ENCODE measurements around the gene STING1. TPM values are rescaled to one million over a fixed set of nuclear protein-coding genes. Genes with fewer than 3 reads are reported as not detected.
"Not testable (repeated sequence)": the region's sequence is repeated elsewhere in the genome, so short reads cannot be mapped to it uniquely, and the experiment has no call there.

Gene STING1
- polyA plus RNA-seq, 1 donor from 2014 or later, result 3.8 TPM

DNA sequence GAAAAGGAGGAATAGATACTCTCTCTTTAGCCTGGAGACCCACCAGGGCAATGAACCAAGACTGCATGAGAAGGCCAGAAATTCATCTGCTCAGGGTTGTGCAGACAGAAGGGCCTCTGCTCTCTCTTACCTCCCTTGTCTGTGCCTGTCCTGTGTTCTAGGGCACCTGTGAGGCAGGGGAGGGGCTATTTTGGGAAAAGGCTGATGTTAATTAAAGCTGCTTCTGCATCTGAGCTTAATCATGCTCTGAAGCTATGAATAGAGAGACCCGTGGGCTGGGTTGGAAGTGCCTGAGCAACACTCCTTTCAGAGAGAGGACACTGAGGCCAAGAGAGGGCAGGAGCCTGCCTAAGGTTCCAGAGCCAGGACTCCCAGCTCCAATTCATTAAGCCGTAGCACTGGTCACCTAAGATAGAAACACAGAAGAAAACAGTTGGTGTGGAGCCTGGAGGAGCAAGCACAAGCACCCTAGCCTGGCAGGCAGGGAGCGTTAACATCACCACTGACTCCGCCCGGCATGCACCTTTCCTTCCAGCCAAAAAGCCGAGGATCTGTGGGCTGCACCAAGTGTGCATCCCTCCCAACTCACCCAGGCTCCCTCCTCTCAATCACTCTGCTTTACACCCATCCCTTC lies 31.4 kb upstream of the STING1 start:
- H3K4me1 Mint-ChIP-seq, result peaks cover 15 to 23% (median 19%) of the 10 kb centered on the region in 3 donors
- H3K27ac Mint-ChIP-seq, result peak overlapping the region in 1 of 3 donors; percentile 87
- H3K4me3 Mint-ChIP-seq, result peak overlapping the region in 1 of 4 donors; percentile 63
- H3K9me3 Mint-ChIP-seq, result no peaks in the 10 kb centered on the region
- no peaks in the 10 kb centered on the region for H3K36me3 Mint-ChIP-seq
- H3K27me3 Mint-ChIP-seq, result no peaks in the 10 kb centered on the region

DNA sequence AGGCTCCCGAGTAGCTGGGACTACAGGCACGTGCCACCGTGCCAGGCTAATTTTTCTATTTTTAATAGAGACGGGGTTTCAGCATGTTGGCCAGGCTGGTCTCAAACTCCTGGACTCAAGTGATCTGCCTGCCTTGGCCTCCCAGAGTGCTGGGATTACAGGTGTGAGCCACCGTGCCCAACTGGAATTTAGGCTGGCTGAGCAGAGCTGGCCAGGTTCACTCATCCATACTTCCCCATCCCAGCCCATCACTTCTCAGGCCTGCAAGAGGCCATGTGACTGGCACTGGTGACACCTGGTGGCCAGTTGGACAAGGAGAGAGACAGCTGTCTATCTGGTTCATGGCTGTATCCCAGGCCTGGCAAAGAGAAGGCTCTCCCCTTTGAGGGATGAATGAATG lies 30.9 kb upstream of the STING1 start:
- H3K4me3 Mint-ChIP-seq, result peak overlapping the region in 1 of 4 donors; percentile 63
- not testable (repeated sequence) for H3K36me3 Mint-ChIP-seq, H3K27me3 Mint-ChIP-seq, H3K9me3 Mint-ChIP-seq
- H3K4me1 Mint-ChIP-seq, result peaks cover 13 to 18% (median 15%) of the 10 kb centered on the region in 3 donors
- H3K27ac Mint-ChIP-seq, result peak overlapping the region in 1 of 3 donors; percentile 87

DNA sequence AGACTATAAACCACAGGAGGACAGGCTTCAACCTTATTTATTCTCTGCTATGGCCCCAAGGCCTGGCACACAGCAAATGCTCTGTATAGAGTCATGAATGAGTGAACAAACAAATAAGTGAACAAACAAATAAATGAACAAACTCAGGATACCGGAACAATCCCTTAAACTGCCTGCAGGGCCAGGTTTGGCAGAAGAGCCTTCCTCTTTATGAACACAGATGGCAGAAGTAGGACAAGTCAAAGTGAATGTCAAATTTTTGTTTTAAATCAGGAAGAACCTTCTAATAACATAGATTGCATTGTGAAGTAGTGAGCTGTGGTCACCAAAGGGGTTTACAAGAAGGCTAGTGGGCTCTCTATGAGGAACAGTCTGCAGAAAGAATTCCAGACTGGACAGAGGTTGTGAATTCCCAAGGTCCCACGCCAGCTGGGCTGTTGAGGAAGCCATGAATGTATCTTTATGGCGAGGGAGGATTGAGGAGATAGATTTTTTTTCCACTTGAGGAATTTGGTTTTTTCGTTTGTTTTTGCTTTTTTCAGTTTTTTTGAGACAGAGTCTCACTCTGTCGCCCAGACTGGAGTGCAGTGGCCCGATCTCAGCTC lies 30.3 kb upstream of the STING1 start:
- Mint-ChIP-seq H3K4me1 (peaks cover 11 to 16% (median 11%) of the 10 kb centered on the region in 3 donors), H3K9me3 (no peaks in the 10 kb centered on the region), H3K27me3 (no peaks in the 10 kb centered on the region), H3K36me3 (no peaks in the 10 kb centered on the region), H3K4me3 (peak overlapping the region in 1 of 4 donors; percentile 63), H3K27ac (no peak overlapping the region)

DNA sequence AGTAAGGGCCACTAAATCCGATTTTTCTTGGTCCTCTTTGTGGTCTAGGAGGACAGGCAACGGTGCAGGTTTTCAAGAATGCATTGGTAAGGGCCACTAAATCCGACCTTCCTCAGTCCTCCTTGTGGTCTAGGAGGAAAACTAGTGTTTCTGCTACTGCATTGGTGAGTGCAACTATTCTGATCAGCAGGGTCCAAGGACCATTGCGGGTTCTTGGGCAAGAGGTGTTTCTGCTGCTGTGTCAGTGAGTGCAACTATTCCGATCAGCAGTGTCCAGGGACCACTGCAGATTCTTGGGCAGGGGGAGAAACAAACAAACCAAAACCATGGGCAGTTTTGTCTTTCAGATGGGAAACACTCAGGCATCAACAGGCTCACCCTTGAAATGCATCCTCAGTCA lies 22.2 kb upstream of the STING1 start:
- not testable (repeated sequence) for H3K4me3 Mint-ChIP-seq, H3K27ac Mint-ChIP-seq, H3K4me1 Mint-ChIP-seq, H3K27me3 Mint-ChIP-seq, H3K9me3 Mint-ChIP-seq, H3K36me3 Mint-ChIP-seq

DNA sequence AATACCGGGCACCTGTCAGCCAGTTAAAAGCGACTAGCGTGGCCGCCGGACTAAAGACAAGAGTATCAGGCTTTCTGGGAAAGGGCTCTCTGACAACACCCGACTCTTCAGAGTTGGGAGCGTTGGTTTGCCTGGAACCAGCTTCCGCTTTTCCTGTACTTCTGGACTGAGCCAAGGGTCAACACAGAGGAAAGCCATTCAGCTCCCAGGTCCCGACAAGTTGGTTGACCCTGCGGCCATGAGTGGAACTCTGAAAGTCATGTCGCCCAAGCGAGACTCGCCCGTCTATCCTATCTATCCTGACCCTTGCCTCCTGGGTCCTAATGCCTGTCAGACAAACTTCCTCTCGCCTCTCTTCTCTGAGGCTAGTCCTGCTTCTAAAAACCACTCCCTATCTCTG lies 21.3 kb upstream of the STING1 start:
- H3K36me3 Mint-ChIP-seq, H3K27ac Mint-ChIP-seq, H3K4me3 Mint-ChIP-seq, H3K4me1 Mint-ChIP-seq, H3K9me3 Mint-ChIP-seq, H3K27me3 Mint-ChIP-seq: not testable (repeated sequence)

DNA sequence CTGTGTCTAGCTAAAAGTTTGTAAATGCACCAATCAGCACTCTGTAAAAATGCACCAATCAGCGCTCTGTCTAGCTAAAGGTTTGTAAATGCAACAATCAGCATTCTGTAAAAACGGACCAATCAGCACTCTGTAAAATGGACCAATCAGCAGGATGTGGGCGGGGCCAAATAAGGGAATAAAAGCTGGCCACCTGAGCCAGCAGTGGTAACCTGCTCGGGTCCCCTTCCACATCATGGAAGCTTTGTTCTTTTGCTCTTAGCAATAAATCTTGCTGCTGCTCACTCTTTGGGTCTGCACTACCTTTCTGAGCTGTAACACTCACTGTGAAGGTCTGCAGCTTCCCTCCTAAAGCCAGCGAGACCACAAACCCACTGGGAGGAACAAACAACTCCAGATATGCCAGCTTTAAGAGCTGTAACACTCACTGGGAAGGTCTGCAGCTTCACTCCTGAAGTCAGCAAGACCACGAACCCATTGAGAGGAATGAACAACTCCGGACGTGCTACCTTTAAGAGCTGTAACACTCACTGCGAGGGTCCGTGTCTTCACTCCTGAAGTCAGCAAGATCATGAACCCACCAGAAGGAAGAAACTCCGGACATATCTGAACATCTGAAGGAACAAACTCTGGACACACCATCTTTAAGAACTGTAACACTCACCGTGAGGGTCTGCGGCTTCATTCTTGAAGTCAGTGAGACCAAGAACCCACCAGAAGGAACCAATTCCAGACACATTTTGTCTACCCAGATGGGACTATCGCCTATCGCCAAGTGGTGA lies 20.7 kb upstream of the STING1 start:
- not testable (repeated sequence) for H3K27ac Mint-ChIP-seq, H3K4me1 Mint-ChIP-seq, H3K4me3 Mint-ChIP-seq, H3K9me3 Mint-ChIP-seq, H3K27me3 Mint-ChIP-seq, H3K36me3 Mint-ChIP-seq

DNA sequence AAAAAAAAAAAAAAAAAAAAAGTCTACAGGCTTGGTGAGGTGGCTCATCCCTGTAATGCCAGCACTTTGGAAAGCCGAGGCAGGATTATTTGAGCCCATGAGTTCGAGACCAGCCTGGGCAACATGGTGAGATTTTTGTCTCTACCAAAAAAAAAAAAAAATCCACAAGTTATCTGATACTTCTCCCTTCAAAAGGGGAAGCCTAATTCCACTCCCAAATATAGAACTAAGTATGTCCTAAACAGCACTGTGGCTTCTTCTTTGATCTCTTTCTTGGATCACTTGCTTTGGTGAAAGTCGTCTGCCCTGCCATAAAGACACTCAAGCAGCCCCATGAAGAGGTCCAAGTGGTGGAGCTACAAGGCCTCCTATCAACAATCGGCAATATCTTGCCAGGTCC lies 18.8 kb upstream of the STING1 start:
- Mint-ChIP-seq H3K27me3 (peaks cover 2% of the 10 kb centered on the region), H3K27ac (no peak overlapping the region), H3K4me3 (no peak overlapping the region), H3K9me3 (no peaks in the 10 kb centered on the region), H3K36me3 (peaks cover 2% of the 10 kb centered on the region), H3K4me1 (no peaks in the 10 kb centered on the region)

DNA sequence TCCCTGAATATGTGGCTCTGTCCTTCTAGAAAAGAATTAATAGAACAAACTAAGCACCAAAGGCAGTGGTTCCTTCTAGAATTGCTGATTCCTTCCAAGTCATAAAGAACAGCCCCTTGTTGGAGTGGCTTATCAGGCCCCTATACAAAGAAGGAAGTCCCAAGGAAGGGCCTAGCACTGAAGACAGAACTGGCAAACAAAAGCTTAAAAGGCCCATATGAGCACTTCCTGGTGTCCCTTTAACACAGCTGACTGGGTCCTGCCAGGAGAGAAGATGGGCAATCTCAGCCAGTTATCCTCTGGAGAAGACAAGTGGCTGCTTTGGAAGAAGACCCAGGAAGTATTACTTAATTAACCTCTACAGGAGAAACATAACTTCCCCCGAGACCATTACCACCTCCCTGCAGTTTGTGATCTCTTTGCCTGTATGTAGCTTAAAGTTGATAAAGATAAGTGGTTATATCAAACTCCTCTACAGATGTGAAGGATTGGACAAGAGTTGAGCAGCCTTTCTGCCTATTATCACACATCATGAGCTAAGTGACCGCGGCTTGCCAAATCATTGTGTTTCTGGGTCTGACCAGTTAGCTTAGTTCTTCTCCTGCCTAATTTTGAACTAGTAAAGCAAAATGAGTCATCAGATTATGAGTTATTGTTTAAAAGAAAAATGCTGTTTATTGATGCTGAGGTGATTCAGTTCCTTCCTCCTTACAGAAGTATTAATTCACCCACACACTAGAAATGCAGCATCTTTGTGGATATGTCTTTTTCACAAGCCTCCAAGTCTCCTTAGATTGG lies 13.3 kb upstream of the STING1 start:
- Mint-ChIP-seq H3K27ac (peak overlapping the region in 1 of 3 donors; percentile 42), H3K4me1 (peaks cover 0 to 2% (median 1%) of the 10 kb centered on the region in 3 donors), H3K36me3 (peaks cover 2% of the 10 kb centered on the region), H3K4me3 (no peak overlapping the region), H3K9me3 (no peaks in the 10 kb centered on the region), H3K27me3 (peaks cover 2% of the 10 kb centered on the region)

DNA sequence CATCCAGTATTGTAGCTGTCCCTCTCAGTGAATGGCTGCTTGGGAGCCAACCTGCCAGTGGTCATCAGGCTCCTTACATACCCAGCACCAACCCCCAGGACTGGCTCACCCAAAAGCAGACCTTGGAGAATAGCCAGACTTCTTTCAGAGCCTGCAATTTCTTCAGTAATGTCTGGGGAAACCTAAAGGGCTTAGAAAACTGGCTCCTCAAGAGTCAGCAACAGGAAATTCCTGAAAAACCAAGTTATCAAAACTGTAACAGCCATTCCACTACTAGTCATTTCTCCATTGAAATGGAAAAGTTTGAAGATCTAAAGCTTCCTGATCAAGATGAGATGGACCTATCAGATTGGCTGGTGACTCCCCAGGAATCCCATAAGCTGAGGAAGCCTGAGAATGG lies 12.3 kb upstream of the STING1 start:
- Mint-ChIP-seq H3K27ac (no peak overlapping the region), H3K27me3 (peaks cover 3% of the 10 kb centered on the region), H3K36me3 (peaks cover 2% of the 10 kb centered on the region), H3K9me3 (no peaks in the 10 kb centered on the region), H3K4me1 (peaks cover 0 to 2% (median 1%) of the 10 kb centered on the region in 3 donors), H3K4me3 (no peak overlapping the region)

DNA sequence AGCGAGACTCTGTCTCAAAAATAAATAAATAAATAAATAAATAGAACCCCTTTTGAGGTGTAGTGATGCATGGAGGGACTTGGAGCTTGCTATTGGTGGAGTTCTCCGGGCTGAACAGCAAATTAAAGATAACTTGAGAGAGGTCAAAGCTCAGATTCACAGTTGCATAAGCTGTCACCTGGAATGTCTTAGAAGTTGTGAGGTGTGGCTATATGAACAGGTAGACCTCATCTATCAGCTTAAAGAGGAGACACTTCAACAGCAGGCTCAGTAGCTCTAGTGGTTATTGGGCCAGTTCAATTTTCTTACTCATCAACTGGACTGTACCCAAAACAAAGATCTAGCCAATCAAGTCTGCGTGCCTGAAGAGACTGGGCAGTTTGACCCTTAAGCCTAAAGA lies 11.7 kb upstream of the STING1 start:
- no peak overlapping the region for H3K27ac Mint-ChIP-seq
- H3K4me1 Mint-ChIP-seq, result peaks cover 0 to 2% (median 1%) of the 10 kb centered on the region in 3 donors
- peaks cover under 1% of the 10 kb centered on the region for H3K36me3 Mint-ChIP-seq
- H3K4me3 Mint-ChIP-seq, result no peak overlapping the region
- peaks cover 5% of the 10 kb centered on the region for H3K27me3 Mint-ChIP-seq
- no peaks in the 10 kb centered on the region for H3K9me3 Mint-ChIP-seq

DNA sequence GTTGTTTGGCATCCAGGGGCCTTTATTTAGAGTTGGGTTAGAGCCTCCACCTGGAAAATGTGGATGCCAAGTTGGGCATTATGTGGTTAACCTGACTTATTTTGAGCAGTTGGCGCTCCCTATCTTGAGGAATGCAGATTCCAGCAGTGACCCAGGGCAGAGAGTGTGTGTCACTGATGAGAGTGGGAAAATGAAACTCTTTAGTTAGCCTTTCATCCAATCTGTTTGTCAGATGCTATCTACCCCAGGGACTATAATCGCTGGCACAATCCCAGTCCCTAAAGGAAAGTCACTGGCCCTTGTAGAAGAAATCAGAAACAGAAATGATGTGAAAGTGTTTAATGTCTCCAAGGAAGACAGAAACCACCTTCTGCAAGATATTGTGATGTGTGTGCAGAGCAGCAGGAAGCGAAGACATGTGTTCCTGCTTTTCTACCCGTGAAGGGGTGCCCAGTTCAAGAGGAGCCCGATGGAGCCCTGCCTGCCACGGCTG lies 10.2 kb upstream of the STING1 start:
- H3K27ac Mint-ChIP-seq, result no peak overlapping the region
- H3K36me3 Mint-ChIP-seq, result no peaks in the 10 kb centered on the region
- peaks cover 3% of the 10 kb centered on the region for H3K27me3 Mint-ChIP-seq
- H3K4me3 Mint-ChIP-seq, result no peak overlapping the region
- peaks cover 0 to 5% (median 1%) of the 10 kb centered on the region in 3 donors for H3K4me1 Mint-ChIP-seq
- no peaks in the 10 kb centered on the region for H3K9me3 Mint-ChIP-seq

DNA sequence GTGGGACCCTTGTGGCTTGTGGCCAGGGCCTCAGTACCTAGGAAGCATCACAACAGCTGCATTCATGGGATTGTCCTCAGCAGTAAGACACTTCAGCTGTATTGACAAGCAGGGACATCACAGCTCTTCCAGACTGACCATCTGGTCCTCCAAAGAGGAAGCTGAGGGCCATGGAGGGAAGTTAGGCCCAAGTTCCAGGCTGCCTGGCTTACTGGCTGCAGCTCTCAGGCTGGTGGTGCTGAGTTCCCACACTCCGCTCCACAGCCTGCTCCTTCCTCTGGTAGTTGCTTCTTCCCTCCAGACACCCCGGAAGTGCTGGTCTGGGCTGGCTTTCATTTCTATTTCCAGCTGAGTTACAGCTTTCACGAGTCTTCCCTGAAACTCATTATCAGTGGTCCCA lies 5.7 kb upstream of the STING1 start:
- no peaks in the 10 kb centered on the region for H3K9me3 Mint-ChIP-seq
- no peak overlapping the region for H3K4me3 Mint-ChIP-seq
- H3K4me1 Mint-ChIP-seq, result peaks cover 0 to 5% (median 1%) of the 10 kb centered on the region in 3 donors
- H3K27ac Mint-ChIP-seq, result no peak overlapping the region
- H3K36me3 Mint-ChIP-seq, result no peaks in the 10 kb centered on the region
- H3K27me3 Mint-ChIP-seq, result peaks cover 3% of the 10 kb centered on the region

DNA sequence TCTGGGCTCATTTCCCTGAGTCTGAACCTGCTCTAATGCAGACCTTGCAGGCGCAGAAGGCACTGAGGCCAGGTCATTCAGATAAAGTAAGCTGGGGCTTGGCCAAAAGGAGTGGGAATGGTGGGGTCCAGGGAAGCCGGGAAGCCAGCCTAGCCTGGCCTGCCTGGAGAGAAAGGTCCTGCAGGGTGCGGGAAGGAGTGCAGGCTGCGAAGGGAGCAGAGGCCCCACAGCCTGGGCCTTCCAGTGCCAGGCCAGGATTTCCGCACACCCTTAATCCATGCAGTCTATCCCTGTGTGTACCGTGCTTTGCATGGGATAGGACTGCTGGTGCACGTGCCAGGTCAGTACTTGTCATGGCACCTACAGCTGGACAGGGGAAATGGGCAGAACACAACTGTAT lies 3.6 kb upstream of the STING1 start:
- Mint-ChIP-seq H3K36me3 (no peaks in the 10 kb centered on the region), H3K27ac (no peak overlapping the region), H3K4me3 (no peak overlapping the region)

DNA sequence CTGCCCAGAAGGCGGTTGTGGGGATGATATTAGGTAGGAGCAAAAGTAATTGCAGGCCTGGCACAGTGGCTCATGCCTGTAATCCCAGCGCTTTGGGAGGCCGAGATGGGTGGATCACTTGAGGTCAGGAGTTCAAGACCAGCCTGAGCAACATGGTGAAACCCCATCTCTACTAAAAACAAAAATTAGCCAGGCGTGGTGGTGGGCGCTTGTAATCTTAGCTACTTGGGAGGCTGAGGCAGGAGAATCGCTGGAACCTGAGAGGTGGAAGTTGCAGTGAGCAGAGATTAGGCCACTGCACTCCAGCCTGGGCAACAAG lies 291 bp upstream of the STING1 start:
- peak overlapping the region in 1 of 3 donors; percentile 9 for H3K27ac Mint-ChIP-seq
- peak overlapping the region in 2 of 4 donors; percentile 62 to 74 for H3K4me3 Mint-ChIP-seq
- not testable (repeated sequence) for H3K36me3 Mint-ChIP-seq

More for the DNA sequence above, 3.6 kb upstream of the STING1 start:
- H3K9me3 Mint-ChIP-seq, result no peaks in the 10 kb centered on the region
- peaks cover 3% of the 10 kb centered on the region for H3K27me3 Mint-ChIP-seq
- peaks cover 6 to 12% (median 12%) of the 10 kb centered on the region in 3 donors for H3K4me1 Mint-ChIP-seq

DNA sequence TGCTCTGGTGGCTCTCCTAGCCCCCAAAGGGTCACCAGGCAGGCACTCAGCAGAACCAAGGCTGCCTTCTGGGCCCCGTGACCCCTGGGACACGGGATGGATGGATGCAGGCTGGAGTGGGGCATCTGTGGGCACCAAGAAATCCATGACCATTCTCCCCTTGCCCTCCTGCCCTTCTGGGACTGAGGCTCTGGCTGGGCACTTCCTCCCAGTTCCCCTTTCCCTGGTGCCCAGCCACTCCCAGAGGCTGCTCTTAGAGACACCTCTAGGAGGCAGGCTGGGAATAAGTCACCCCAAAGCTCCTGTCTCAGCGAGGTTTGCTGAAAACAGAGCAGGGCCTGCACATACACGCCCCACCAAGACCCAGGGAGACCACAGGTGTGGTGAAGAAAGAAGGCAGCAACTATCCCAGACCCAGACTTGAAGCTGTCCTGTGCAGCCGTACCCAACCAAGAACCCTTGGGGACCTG lies 943 bp downstream of the STING1 start:
- peaks cover 11 to 13% (median 12%) of the 10 kb centered on the region in 3 donors for H3K4me1 Mint-ChIP-seq

More for the DNA sequence above, 291 bp upstream of the STING1 start:
- H3K27me3 Mint-ChIP-seq, H3K9me3 Mint-ChIP-seq: not testable (repeated sequence)
- peaks cover 11 to 13% (median 12%) of the 10 kb centered on the region in 3 donors for H3K4me1 Mint-ChIP-seq

More for the DNA sequence above, 943 bp downstream of the STING1 start:
- Mint-ChIP-seq H3K4me3 (peak overlapping the region in 3 of 4 donors; percentile 18 to 83 (median 52)), H3K27me3 (no peaks in the 10 kb centered on the region), H3K36me3 (no peaks in the 10 kb centered on the region), H3K27ac (no peak overlapping the region), H3K9me3 (no peaks in the 10 kb centered on the region)

All from IgD-negative memory B cell (primary cell).